IMR-90 (cell line): ENCODE results near the gene HBEGF. TPM values are rescaled to one million over a fixed set of nuclear protein-coding genes. Genes with fewer than 3 reads are reported as not detected.

ENCODE experiments used
- ATAC-seq: fragments of 200-7000 bp; cut with Tn5 transposase; 2 replicates; pipeline ENCODE4 v1.9.1; 2020; ENCODE audit warnings: low read depth, mild to moderate bottlenecking, moderate library complexity
- BruUV-seq: library from RNA; stranded (reverse); fragments of 400-500 nt; replicated peaks from 2 replicates; lab custom pipeline; 2021; lab: Mats Ljungman, UMichigan
- CTCF ChIA-PET: fragments of 300-600 bp; formaldehyde crosslinking; extraction: SDS; loops from one replicate; lab custom pipeline; 2021; ENCODE audit warnings: antibody characterized with exemption; lab: Yijun Ruan, JAX
- POLR2A ChIA-PET: fragments of 300-600 bp; sonication (Branson Sonifier 250); formaldehyde crosslinking; loops from one replicate; lab custom pipeline; 2022; ENCODE audit warnings: antibody characterized with exemption; ENCODE audit not compliant: unreplicated experiment; lab: Charles Lee
- DNase-seq: peaks from one replicate; pipeline ENCODE4 v3.0.0; 2013
- H2AFZ ChIP-seq: replicated peaks from 2 replicates; pipeline ENCODE3; 2013; ENCODE audit warnings: low read length, mild to moderate bottlenecking; ENCODE audit not compliant: poor library complexity
- H2AK5ac ChIP-seq: 2 replicates; pipeline ENCODE4 v1.6.1; 2013; ENCODE audit warnings: low read depth, low read length, inconsistent platforms
- H2AK9ac ChIP-seq: replicated peaks from 2 replicates; pipeline ENCODE3; 2013; ENCODE audit warnings: mild to moderate bottlenecking, low read depth, low read length, moderate library complexity; ENCODE audit not compliant: poor library complexity
- H2BK120ac ChIP-seq: 2 replicates; pipeline ENCODE4 v1.6.1; 2013; ENCODE audit warnings: low read depth, low read length, inconsistent platforms
- H2BK15ac ChIP-seq: 3 replicates; pipeline ENCODE4 v1.6.1; 2013; ENCODE audit warnings: low read depth, low read length, inconsistent platforms
- H2BK20ac ChIP-seq: 2 replicates; pipeline ENCODE4 v1.6.1; 2013; ENCODE audit warnings: low read depth, mild to moderate bottlenecking, inconsistent platforms, low read length, moderate library complexity
- H2BK5ac ChIP-seq: 2 replicates; pipeline ENCODE4 v1.6.1; 2013; ENCODE audit warnings: mild to moderate bottlenecking, low read depth, low read length, inconsistent platforms; ENCODE audit not compliant: poor library complexity, severe bottlenecking
- H3K14ac ChIP-seq: replicated peaks from 2 replicates; pipeline ENCODE4 v1.6.1; 2013; ENCODE audit warnings: low read depth, low read length, inconsistent platforms
- H3K18ac ChIP-seq: 2 replicates; pipeline ENCODE4 v1.6.1; 2013; ENCODE audit warnings: low read depth, low read length, control low read depth
- H3K23ac ChIP-seq: 2 replicates; pipeline ENCODE4 v1.6.1; 2013; ENCODE audit warnings: low read depth, low read length, inconsistent platforms
- H3K27ac ChIP-seq: 2 replicates; pipeline ENCODE4 v1.5.1; 2013; ENCODE audit warnings: mild to moderate bottlenecking, control low read depth, low read length; ENCODE audit not compliant: insufficient read depth
- H3K27me3 ChIP-seq: 2 replicates; pipeline ENCODE4 v1.6.1; 2013; ENCODE audit warnings: low read length; ENCODE audit not compliant: control insufficient read depth, insufficient read depth
- H3K36me3 ChIP-seq: 2 replicates; pipeline ENCODE4 v1.6.1; 2013; ENCODE audit warnings: low read length, mixed read lengths; ENCODE audit not compliant: control insufficient read depth, insufficient read depth
- H3K4ac ChIP-seq: 2 replicates; pipeline ENCODE4 v1.6.1; 2013; ENCODE audit warnings: low read depth, low read length, inconsistent platforms
- H3K4me1 ChIP-seq: 2 replicates; pipeline ENCODE4 v1.6.1; 2013; ENCODE audit warnings: low read length, mixed read lengths; ENCODE audit not compliant: control insufficient read depth, insufficient read depth
- H3K4me2 ChIP-seq: 2 replicates; pipeline ENCODE4 v1.6.1; 2013; ENCODE audit warnings: low read depth, mild to moderate bottlenecking, control low read depth, low read length, moderate library complexity
- H3K4me3 ChIP-seq: 2 replicates; pipeline ENCODE4 v1.5.1; 2013; ENCODE audit warnings: low read depth, mild to moderate bottlenecking, control low read depth, low read length, moderate library complexity; ENCODE audit not compliant: insufficient read depth
- H3K56ac ChIP-seq: 2 replicates; pipeline ENCODE4 v1.6.1; 2013; ENCODE audit warnings: low read length, inconsistent platforms; ENCODE audit not compliant: insufficient read depth; ENCODE audit errors: extremely low read depth
- H3K79me1 ChIP-seq, 2 experiments: 2 replicates each; pipeline ENCODE4 v1.6.1; 2013; ENCODE audit warnings: low read length in 2 of 2, inconsistent platforms in 1 of 2, low read depth in 1 of 2
- H3K9ac ChIP-seq: 2 replicates; pipeline ENCODE4 v1.6.1; 2013; ENCODE audit warnings: low read depth, low read length, control low read depth
- H3K9me1 ChIP-seq: 2 replicates; pipeline ENCODE4 v1.6.1; 2013; ENCODE audit warnings: low read length, inconsistent platforms; ENCODE audit not compliant: insufficient read depth
- H3K9me3 ChIP-seq: 2 replicates; pipeline ENCODE4 v1.6.1; 2013; ENCODE audit warnings: low read length; ENCODE audit not compliant: control insufficient read depth, insufficient read depth
- H4K20me1 ChIP-seq: 2 replicates; pipeline ENCODE4 v1.6.1; 2013; ENCODE audit warnings: low read length, inconsistent platforms; ENCODE audit not compliant: insufficient read depth
- H4K5ac ChIP-seq: 2 replicates; pipeline ENCODE4 v1.6.1; 2013; ENCODE audit warnings: mild to moderate bottlenecking, low read depth, low read length, control low read depth
- H4K8ac ChIP-seq, 2 experiments: 2 replicates each; pipeline ENCODE4 v1.6.1; 2013; ENCODE audit warnings: low read depth in 2 of 2, low read length in 2 of 2, control low read depth in 1 of 2, inconsistent platforms in 1 of 2
- H4K91ac ChIP-seq: 2 replicates; pipeline ENCODE4 v1.6.1; 2013; ENCODE audit warnings: low read depth, low read length, inconsistent platforms; ENCODE audit not compliant: insufficient read depth
- FOS ChIP-seq: fragments of 150-350 bp; IDR thresholded peaks from 2 replicates; pipeline ENCODE4 v1.6.1; 2016; ENCODE audit warnings: low read depth, low read length
- NFE2L2 ChIP-seq: fragments of 150-350 bp; IDR thresholded peaks from 2 replicates; pipeline ENCODE4 v1.6.1; 2016; ENCODE audit warnings: low read depth, mild to moderate bottlenecking, low read length
- whole genome bisulfite sequencing, 2 experiments: methylation state at CpG; one replicate each; pipeline versions ENCODE4 v1.1.5 to v1.1.7; 2013; ENCODE audit warnings: missing lambda C conversion rate in 2 of 2; ENCODE audit not compliant: insufficient read length in 1 of 2; ENCODE audit errors: extremely low coverage in 2 of 2; 5-methylcytosine and 5-hydroxymethylcytosine counted together
- dilution Hi-C: fragments of 300-500 bp; cut with HindIII; formaldehyde crosslinking; loops from one replicate; pipeline ENCODE4 v1.14.3; 2018; ENCODE audit warnings: low sequenced_read_pairs; ENCODE audit not compliant: unreplicated experiment
- in situ Hi-C: fragments of 300-500 bp; cut with MboI; formaldehyde crosslinking; loops from 3 replicates; pipeline ENCODE4 v1.14.3; 2019; ENCODE audit warnings: low sequenced_read_pairs, inconsistent platforms, mixed read lengths
- intact Hi-C: fragments of 100-400 bp; cut with micrococcal nuclease; formaldehyde crosslinking; loops from 2 replicates; pipeline ENCODE4 v1.10.0; 2022
- polyA plus RNA-seq, 3 experiments: library from polyadenylated mRNA; depleted of rRNA; stranded (reverse); fragments of >200 nt; gene quantifications; 2 replicates each; pipeline ENCODE4 v1.2.3, GENCODE V29; 2012; ENCODE audit warnings: low replicate concordance in 1 of 3
- total RNA-seq: library from RNA; depleted of rRNA; stranded (reverse); fragments of >200 nt; gene quantifications from 2 replicates; pipeline ENCODE4 v1.2.3, GENCODE V29; 2012

HBEGF gene
- total and polyA plus RNA-seq, 2 of the 4 experiments (the other 2 are of a cell fraction): 18.8 to 36.1 TPM

- Histone ChIP-seq H3K4ac (no peak overlapping the region), H3K79me1 (no peaks in the 10 kb centered on the region), H3K27me3 (no peaks in the 10 kb centered on the region), H3K4me3 (no peak overlapping the region), H3K9me1 (peaks cover 13% of the 10 kb centered on the region), H2AFZ (no peak overlapping the region), H3K56ac (no peak overlapping the region), H3K4me1 (peaks cover 14% of the 10 kb centered on the region), H3K36me3 (no peaks in the 10 kb centered on the region), H4K20me1 (no peaks in the 10 kb centered on the region), H2BK20ac (peak overlapping the region; percentile 0; the same call in 1 of the 2 replicates), H3K18ac (no peak overlapping the region), H2BK120ac (no peak overlapping the region), H4K91ac (no peak overlapping the region), H3K27ac (no peak overlapping the region), H2AK9ac (no peak overlapping the region), H4K8ac (no peak overlapping the region), H4K5ac (no peak overlapping the region), H2BK5ac (no peak overlapping the region), H3K14ac (no peak overlapping the region), H3K9ac (no peak overlapping the region), H2BK15ac (peak overlapping the region; percentile 55; the same call in 1 of the 3 replicates), H3K23ac (no peak overlapping the region), H3K4me2 (no peak overlapping the region), H3K9me3 (no peaks in the 10 kb centered on the region), H2AK5ac (peak overlapping the region; percentile 76)
- ATAC-seq: no peak
- CTCF ChIA-PET: no interaction called here
- intact Hi-C loops (no loop called here), dilution Hi-C loops (no loop called here), in situ Hi-C loops (no loop called here)
- BruUV-seq: no TSS peak
- 96% methylated on average over 4 of the region's 4 CpGs; no CpG with 5 or more reads in 1 of the 2 experiments for WGBS, 2 experiments
- no peak for DNase-seq
- POLR2A ChIA-PET: no interaction called here
- TF ChIP-seq FOS (no peak), NFE2L2 (no peak)
Observed at GRCh38 chr5:140318792-140319191, 27.6 kb downstream of the HBEGF start.
